T-cell (primary cell): ENCODE measurements around the gene MX1. TPM values are rescaled to one million over a fixed set of nuclear protein-coding genes. Genes with fewer than 3 reads are reported as not detected.

ENCODE experiments used
- ATAC-seq, 4 experiments: fragments of 200-7000 bp in 3 of 4; fragments of 150-1000 bp in 1 of 4; cut with Tn5 transposase; replicated peaks in 1 of 4; 1 replicate in 3 of 4; 2 replicates in 1 of 4; pipeline ENCODE4 v1.10.0; 2021; ENCODE audit warnings: moderate library complexity in 3 of 4, mild to moderate bottlenecking in 2 of 4, moderate number of reproducible peaks in 1 of 4
- CTCF ChIA-PET, 2 donors: fragments of 300-600 bp; sonication (Branson Sonifier 250); formaldehyde crosslinking; loops; one replicate each; lab custom pipeline; 2022; ENCODE audit warnings: antibody characterized with exemption in 2 of 2; lab: Charles Lee
- POLR2A ChIA-PET, 2 donors: fragments of 300-600 bp; sonication (Branson Sonifier 250); formaldehyde crosslinking; loops; one replicate each; lab custom pipeline; 2022; ENCODE audit warnings: antibody characterized with exemption in 2 of 2; lab: Charles Lee
- DNase-seq, 35 experiments: peaks; one replicate each; pipeline versions ENCODE4 v3.0.0 to v3.0.0-alpha.2; 2013 to 2023
- H3K27ac ChIP-seq: one replicate; pipeline ENCODE4 v1.5.1; 2013; ENCODE audit warnings: low read length
- H3K27me3 ChIP-seq, 2 experiments: replicated peaks in 1 of 2; 1 replicate in 1 of 2; 2 replicates in 1 of 2; pipeline versions ENCODE4 v1.6.1 to v1.7.0; 2013; ENCODE audit warnings: low read length in 1 of 2, mixed read lengths in 1 of 2; ENCODE audit not compliant: control insufficient read depth in 2 of 2, insufficient read depth in 2 of 2; ENCODE audit errors: extremely low read depth in 1 of 2
- H3K36me3 ChIP-seq, 2 donors: 1 replicate in 1 of 2; 2 replicates in 1 of 2; pipeline versions ENCODE4 v1.6.1 to v1.7.0; 2013; ENCODE audit warnings: low read length in 1 of 2; ENCODE audit not compliant: control insufficient read depth in 2 of 2, insufficient read depth in 1 of 2; ENCODE audit errors: extremely low read depth in 1 of 2
- H3K4me1 ChIP-seq, 2 experiments: 1 replicate in 1 of 2; 2 replicates in 1 of 2; pipeline versions ENCODE4 v1.6.1 to v1.7.0; 2013; ENCODE audit warnings: low read length in 2 of 2, mixed read lengths in 1 of 2; ENCODE audit not compliant: insufficient read depth in 2 of 2, control insufficient read depth in 1 of 2; ENCODE audit errors: extremely low read depth in 1 of 2
- H3K4me3 ChIP-seq, 2 donors: 1 replicate in 1 of 2; 2 replicates in 1 of 2; pipeline versions ENCODE4 v1.5.1 to v1.7.0; 2013; ENCODE audit warnings: mild to moderate bottlenecking in 2 of 2, low read length in 1 of 2, moderate library complexity in 1 of 2; ENCODE audit not compliant: control insufficient read depth in 1 of 2; ENCODE audit errors: extremely low read depth in 1 of 2
- H3K9me3 ChIP-seq: 2 replicates; pipeline ENCODE4 v1.7.0; 2013
- H3K27ac Mint-ChIP-seq, 2 donors: one replicate each; pipeline ENCODE4 v1.8.0; 2020 to 2021; ENCODE audit warnings: mild to moderate bottlenecking in 2 of 2, mixed read lengths in 2 of 2
- H3K27me3 Mint-ChIP-seq, 2 donors: one replicate each; pipeline ENCODE4 v1.8.0; 2021 to 2022; ENCODE audit warnings: mixed read lengths in 2 of 2
- H3K36me3 Mint-ChIP-seq: one replicate; pipeline ENCODE4 v1.8.0; 2021; ENCODE audit warnings: mixed read lengths
- H3K4me1 Mint-ChIP-seq, 3 donors: one replicate each; pipeline ENCODE4 v1.8.0; 2020 to 2022; ENCODE audit warnings: mixed read lengths in 3 of 3, mild to moderate bottlenecking in 1 of 3
- H3K4me3 Mint-ChIP-seq, 3 donors: one replicate each; pipeline ENCODE4 v1.8.0; 2020 to 2022; ENCODE audit warnings: mild to moderate bottlenecking in 3 of 3, mixed read lengths in 3 of 3, moderate library complexity in 3 of 3
- H3K9me3 Mint-ChIP-seq, 3 donors: one replicate each; pipeline ENCODE4 v1.8.0; 2020 to 2022; ENCODE audit warnings: mixed read lengths in 3 of 3
- WGBS: methylation state at CpG from one replicate; pipeline ENCODE4 v1.1.5; 2013; ENCODE audit warnings: missing lambda C conversion rate; ENCODE audit not compliant: insufficient coverage; 5-methylcytosine and 5-hydroxymethylcytosine counted together
- total RNA-seq, 35 experiments: library from RNA in 6 of 35; stranded (reverse) in 6 of 35; fragments of 120-200 nt in 1 of 35; gene quantifications; one replicate each; pipeline versions ENCODE4 v1.2.1 to v1.2.4 and lab custom pipeline; 2013 to 2026

Gene MX1
- total RNA-seq, 5 donors from 2014 or later (not counting 1 experiment from before 2014, with no cell fraction given), result 55.2 to 82.5 (median 68.7) TPM

DNA sequence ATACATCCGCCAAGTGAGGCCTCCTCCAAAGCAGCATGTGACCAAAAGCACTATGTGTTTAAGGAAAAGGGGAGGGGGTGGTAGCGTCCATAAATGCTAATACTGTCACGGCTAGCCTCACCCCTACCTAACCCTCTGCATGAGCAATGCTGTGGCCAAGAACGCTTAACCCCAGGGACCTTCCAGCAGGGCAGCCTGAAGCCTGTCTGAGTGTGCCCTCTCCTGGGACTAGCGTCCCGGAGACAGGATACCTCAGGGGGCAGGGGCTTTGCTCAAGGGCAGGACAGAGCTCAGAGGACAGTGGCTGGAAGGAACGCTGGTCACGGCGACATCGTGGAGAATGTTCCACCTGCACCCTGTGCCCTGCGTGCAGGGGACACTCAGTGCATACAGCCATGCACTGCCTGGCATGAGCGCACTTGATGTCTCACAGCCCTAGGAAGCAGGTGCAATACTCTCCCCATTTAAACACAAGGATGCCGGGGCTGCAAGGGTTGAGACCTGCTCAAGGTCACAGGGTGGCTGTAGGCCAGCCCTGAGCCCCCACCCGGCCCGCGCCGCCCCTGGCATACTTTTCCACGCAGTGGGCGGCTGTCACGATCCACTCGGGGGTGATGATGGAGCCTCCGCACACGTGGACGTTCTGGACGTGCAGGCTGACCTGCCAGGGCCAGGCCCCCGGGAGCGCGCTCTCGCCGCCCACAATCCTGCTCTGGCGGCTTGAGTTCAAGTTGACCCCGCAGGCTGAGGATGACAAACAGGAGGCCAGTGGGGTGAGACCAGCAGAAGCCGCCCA, 46.9 kb downstream of the MX1 start:
- Histone ChIP-seq H3K27ac (no peak overlapping the region), H3K4me3 (no peak overlapping the region), H3K27me3 (peaks cover 0 to 57% of the 10 kb centered on the region in 2 experiments), H3K4me1 (no peaks in the 10 kb centered on the region), H3K9me3 (no peaks in the 10 kb centered on the region), H3K36me3 (no peaks in the 10 kb centered on the region)
- Mint-ChIP-seq H3K9me3 (no peaks in the 10 kb centered on the region), H3K4me3 (no peak overlapping the region), H3K36me3 (no peaks in the 10 kb centered on the region), H3K27me3 (peaks cover 24 to 34% of the 10 kb centered on the region in 2 donors), H3K4me1 (peaks cover 5 to 15% (median 8%) of the 10 kb centered on the region in 3 donors), H3K27ac (no peak overlapping the region)
- DNase-seq (no peak), ATAC-seq (no peak)
- 92% methylated on average over 30 of the region's 33 CpGs for WGBS
- CTCF ChIA-PET, result no interaction called here
- POLR2A ChIA-PET, result no interaction called here

DNA sequence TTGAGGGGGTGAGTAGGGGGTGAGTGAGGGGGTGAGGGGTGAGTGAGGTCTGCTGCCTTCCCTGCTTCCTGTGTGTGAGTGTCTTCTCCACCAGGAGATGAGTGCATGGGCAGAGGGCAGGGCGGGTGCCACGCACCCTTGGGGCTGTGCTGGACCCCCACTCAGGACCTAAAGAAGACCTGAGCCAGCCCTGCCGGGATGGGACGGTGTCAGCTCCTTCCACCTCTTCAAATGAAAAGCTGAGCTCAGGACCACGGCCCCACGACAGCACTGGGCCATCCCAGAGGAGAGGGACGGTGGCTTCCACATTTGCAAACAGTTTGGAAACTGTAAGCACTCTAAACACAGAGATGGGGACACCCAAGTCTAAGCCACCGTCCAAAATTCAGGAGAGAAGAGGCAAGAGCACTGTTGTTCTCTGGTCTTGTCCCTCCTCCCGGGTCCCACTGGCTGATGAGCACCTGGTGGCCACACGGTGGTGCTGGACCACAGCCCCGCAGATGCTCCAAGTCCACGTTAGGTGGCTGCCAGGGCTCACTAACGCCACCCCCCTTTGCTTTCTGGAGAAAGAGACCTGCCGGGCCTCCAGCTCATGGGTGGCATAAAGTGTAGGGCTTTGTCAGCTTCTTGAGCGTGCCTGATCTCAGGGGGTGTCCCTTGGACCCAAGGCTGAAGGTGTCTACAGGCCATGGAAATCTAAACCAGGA, 49.8 kb downstream of the MX1 start:
- POLR2A ChIA-PET, result no interaction called here
- no peaks in the 10 kb centered on the region for H3K36me3 Mint-ChIP-seq
- no peak overlapping the region for H3K4me3 Mint-ChIP-seq
- CTCF ChIA-PET, result no interaction called here
- no peaks in the 10 kb centered on the region for H3K9me3 Mint-ChIP-seq
- DNase-seq, result no peak
- Histone ChIP-seq H3K4me3 (no peak overlapping the region), H3K27ac (no peak overlapping the region), H3K36me3 (no peaks in the 10 kb centered on the region), H3K9me3 (no peaks in the 10 kb centered on the region), H3K27me3 (peaks cover 0 to 40% of the 10 kb centered on the region in 2 experiments), H3K4me1 (no peaks in the 10 kb centered on the region)
- no peak overlapping the region for H3K27ac Mint-ChIP-seq
- H3K27me3 Mint-ChIP-seq, result peaks cover 9 to 20% of the 10 kb centered on the region in 2 donors
- WGBS, result 83% methylated on average over 12 of the region's 15 CpGs
- H3K4me1 Mint-ChIP-seq, result peaks cover 0 to 6% (median 3%) of the 10 kb centered on the region in 3 donors
- no peak for ATAC-seq

- Mint-ChIP-seq H3K36me3 (no peaks in the 10 kb centered on the region), H3K4me1 (peaks cover 0 to 6% (median 3%) of the 10 kb centered on the region in 3 donors), H3K9me3 (no peaks in the 10 kb centered on the region), H3K27ac (no peak overlapping the region), H3K4me3 (no peak overlapping the region), H3K27me3 (peaks cover 8 to 12% of the 10 kb centered on the region in 2 donors)
- DNase-seq, result no peak
- Histone ChIP-seq H3K36me3 (no peaks in the 10 kb centered on the region), H3K27me3 (peaks cover 0 to 21% of the 10 kb centered on the region in 2 experiments), H3K4me1 (no peaks in the 10 kb centered on the region), H3K4me3 (no peak overlapping the region), H3K27ac (no peak overlapping the region), H3K9me3 (no peaks in the 10 kb centered on the region)
- ATAC-seq, result no peak
- WGBS, result 36% methylated on average over 12 of the region's 15 CpGs
- ChIA-PET CTCF (no interaction called here), POLR2A (interaction anchor here in 1 of 2 donors (0.6 kb wide), 1 partner anchor 444 kb away, joined by 4 read pairs; no protein-coding TSS in a partner anchor)
These were observed 51.7 kb downstream of the MX1 start for GRCh38 chr21:41477641-41478318.

- no peak overlapping the region for H3K4me3 ChIP-seq
- WGBS, result 72% methylated on average over 8 of the region's 11 CpGs
- DNase-seq (no peak), ATAC-seq (no peak)
- no peaks in the 10 kb centered on the region for H3K36me3 Mint-ChIP-seq
- no peaks in the 10 kb centered on the region for H3K9me3 ChIP-seq
- H3K36me3 ChIP-seq, result no peaks in the 10 kb centered on the region
- H3K27me3 Mint-ChIP-seq, result peaks cover 10 to 14% of the 10 kb centered on the region in 2 donors
- no peaks in the 10 kb centered on the region for H3K4me1 ChIP-seq
- peaks cover 0 to 15% of the 10 kb centered on the region in 2 experiments for H3K27me3 ChIP-seq
- ChIA-PET POLR2A (no interaction called here), CTCF (no interaction called here)
- no peaks in the 10 kb centered on the region for H3K9me3 Mint-ChIP-seq
- H3K4me1 Mint-ChIP-seq, result peaks cover 0 to 6% (median 3%) of the 10 kb centered on the region in 3 donors
- H3K27ac ChIP-seq, result no peak overlapping the region
- H3K4me3 Mint-ChIP-seq, result no peak overlapping the region
- no peak overlapping the region for H3K27ac Mint-ChIP-seq
These were observed 52.5 kb downstream of the MX1 start for GRCh38 chr21:41478319-41479177.

DNA sequence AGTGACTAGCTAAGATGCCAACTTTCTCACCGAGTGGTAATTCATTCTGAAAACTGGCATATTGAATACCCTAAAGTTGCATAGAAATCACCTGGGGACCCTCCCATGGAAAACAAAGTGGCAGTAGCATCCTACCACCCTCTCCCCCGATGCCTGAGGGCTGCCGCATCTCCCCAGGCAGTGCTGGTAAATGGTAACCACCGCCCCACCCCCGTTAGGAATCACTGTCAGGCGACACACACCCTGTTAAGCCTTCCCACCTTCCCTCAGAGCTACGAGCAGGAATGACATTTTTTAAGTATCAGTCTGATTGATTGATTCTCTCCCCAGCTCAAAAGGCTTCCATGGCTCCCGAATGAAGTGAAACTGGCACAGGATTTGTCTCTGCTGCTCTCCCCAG, 53.6 kb downstream of the MX1 start:
- Histone ChIP-seq H3K27me3 (peaks cover 0 to 17% of the 10 kb centered on the region in 2 experiments), H3K4me1 (no peaks in the 10 kb centered on the region), H3K9me3 (no peaks in the 10 kb centered on the region), H3K36me3 (no peaks in the 10 kb centered on the region), H3K27ac (no peak overlapping the region), H3K4me3 (no peak overlapping the region)
- ATAC-seq (no peak), DNase-seq (no peak)
- H3K27me3 Mint-ChIP-seq, result peaks cover 10 to 14% of the 10 kb centered on the region in 2 donors
- H3K36me3 Mint-ChIP-seq, result no peaks in the 10 kb centered on the region
- peaks cover 0 to 6% (median 3%) of the 10 kb centered on the region in 3 donors for H3K4me1 Mint-ChIP-seq
- whole genome bisulfite sequencing, result 73% methylated on average over 5 of the region's 8 CpGs
- POLR2A ChIA-PET, result no interaction called here
- no peak overlapping the region for H3K27ac Mint-ChIP-seq
- no peak overlapping the region for H3K4me3 Mint-ChIP-seq
- H3K9me3 Mint-ChIP-seq, result no peaks in the 10 kb centered on the region
- CTCF ChIA-PET, result no interaction called here
